Mucosa of descending colon (tissue), 3 donors: ENCODE results near the gene MDGA2. TPM values are rescaled to one million over a fixed set of nuclear protein-coding genes. Genes with fewer than 3 reads are reported as not detected.

ENCODE experiments used
- ATAC-seq: fragments of 200-7000 bp; cut with Tn5 transposase; one replicate; pipeline ENCODE4 v1.9.1; 2020; ENCODE audit warnings: mild to moderate bottlenecking, moderate library complexity
- DNase-seq, 3 donors: peaks; one replicate each; pipeline ENCODE4 v3.0.0-alpha.2; 2020
- H3K36me3 ChIP-seq: fragments of 200-600 bp; one replicate; pipeline ENCODE4 v1.8.0; 2021; ENCODE audit warnings: low read depth, mild to moderate bottlenecking
- H3K4me1 ChIP-seq: fragments of 200-600 bp; one replicate; pipeline ENCODE4 v1.8.0; 2021; ENCODE audit warnings: low read depth, mild to moderate bottlenecking
- H3K4me3 ChIP-seq: fragments of 200-600 bp; one replicate; pipeline ENCODE4 v1.8.0; 2021; ENCODE audit warnings: mild to moderate bottlenecking
- H3K9me3 ChIP-seq: fragments of 200-600 bp; one replicate; pipeline ENCODE4 v1.8.0; 2021; ENCODE audit warnings: mild to moderate bottlenecking
- CTCF ChIP-seq: fragments of 200-600 bp; IDR thresholded peaks from one replicate; pipeline ENCODE4 v1.8.0; 2022; ENCODE audit warnings: antibody characterized with exemption, mild to moderate bottlenecking
- intact Hi-C, 2 donors: fragments of 100-400 bp; cut with DNase I in 1 of 2; cut with micrococcal nuclease in 1 of 2; formaldehyde crosslinking; loops; one replicate each; pipeline versions ENCODE4 v1.11.0 to v1.11.1; 2022; cut with DNase I, micrococcal nuclease
- total RNA-seq, 3 donors: library from RNA; stranded (reverse); fragmentation: NEBNext Ultra II Directional in 2 of 3; extraction: Animal tissue kit (Norgen Biotek cat#: 25700) in 2 of 3; gene quantifications; one replicate each; pipeline versions ENCODE4 v1.2.1 to v1.2.4, GENCODE V29; 2021 to 2023
- donor health status: DM: no; HTN: no; CAD: no; lungs with moderate emphysema.
- donor health status: DM: no; HTN: no; CAD: no.
- donor health status: DM: no; HTN: yes; CAD: no.

MDGA2 gene
- total RNA-seq, 3 donors from 2014 or later: 0.35 TPM; not detected in 2

DNA sequence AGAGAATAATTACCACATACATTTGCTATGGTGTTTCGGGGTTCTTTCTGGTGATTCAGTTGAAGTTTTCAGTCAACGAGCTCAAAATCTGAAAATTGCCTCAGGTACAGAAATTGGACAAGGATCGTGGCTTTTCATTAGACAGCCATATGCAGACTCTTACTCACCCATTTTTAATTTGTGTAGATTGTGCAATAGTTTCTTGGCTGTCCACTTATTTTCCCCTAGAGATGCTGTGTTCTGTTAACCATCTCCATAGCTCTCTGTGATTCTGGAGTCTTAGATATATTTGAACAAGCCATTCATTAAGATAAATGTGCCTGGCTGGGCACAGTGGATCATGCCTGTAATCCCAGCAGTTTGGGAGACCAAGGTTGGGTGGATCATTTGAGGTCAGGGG lies 526.7 kb downstream of the MDGA2 start:
- TF ChIP-seq CTCF: no peak
- ATAC-seq: no peak
- intact Hi-C loops: no loop called here

DNA sequence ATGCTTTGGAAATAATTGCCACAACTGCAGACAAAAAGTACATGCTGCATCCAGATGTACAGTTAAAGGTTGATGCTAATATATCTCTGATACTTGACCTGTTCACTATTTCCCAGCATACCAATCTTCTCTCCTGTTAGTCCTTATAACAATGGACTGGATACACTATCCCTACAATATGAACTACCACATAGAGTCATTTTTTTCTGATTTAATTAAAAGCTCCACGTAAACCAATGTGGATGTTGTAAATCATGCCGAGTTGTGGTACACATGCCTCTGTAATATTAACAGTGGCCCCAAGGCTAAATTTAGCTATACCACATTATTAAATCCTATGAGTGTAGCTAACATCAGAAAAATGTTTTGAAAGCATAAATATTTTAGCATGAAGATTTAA lies 554.8 kb downstream of the MDGA2 start:
- intact Hi-C loops: no loop called here
- Histone ChIP-seq H3K4me3 (no peak overlapping the region), H3K36me3 (no peaks in the 10 kb centered on the region), H3K9me3 (no peaks in the 10 kb centered on the region), H3K4me1 (no peaks in the 10 kb centered on the region)
- no peak for DNase-seq
- no peak for TF ChIP-seq CTCF
- no peak for ATAC-seq

More for the DNA sequence above, 526.7 kb downstream of the MDGA2 start:
- no peak for DNase-seq
- no peaks in the 10 kb centered on the region for H3K9me3 ChIP-seq
- no peaks in the 10 kb centered on the region for H3K36me3 ChIP-seq
- H3K4me1 ChIP-seq: no peaks in the 10 kb centered on the region
- no peak overlapping the region for H3K4me3 ChIP-seq

- no peaks in the 10 kb centered on the region for H3K9me3 ChIP-seq
- H3K36me3 ChIP-seq: no peaks in the 10 kb centered on the region
- H3K4me1 ChIP-seq: no peaks in the 10 kb centered on the region
- no peak for TF ChIP-seq CTCF
- ATAC-seq (no peak), DNase-seq (no peak)
- H3K4me3 ChIP-seq: no peak overlapping the region
- intact Hi-C loops: no loop called here
These were observed 571.6 kb downstream of the MDGA2 start for GRCh38 chr14:47103771-47104170.

DNA sequence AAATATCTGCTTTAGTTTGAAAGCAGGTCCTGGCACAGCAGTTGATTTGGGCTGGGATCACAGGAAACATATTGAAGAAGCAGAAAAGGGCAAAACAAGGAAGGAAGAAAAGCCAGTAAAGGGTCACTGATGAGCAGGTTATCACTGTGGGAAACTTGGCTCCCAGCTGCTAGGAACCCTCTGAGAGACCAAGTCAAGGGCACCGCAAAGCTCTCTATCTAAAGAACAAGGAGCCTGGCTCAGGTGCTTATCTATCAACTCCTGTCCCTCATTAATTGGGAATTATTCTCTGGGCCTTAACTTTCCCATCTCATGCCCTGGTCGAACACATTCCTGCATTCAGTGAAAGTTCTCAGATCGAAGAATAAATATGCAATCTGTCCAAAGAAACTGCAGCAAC lies 572.9 kb downstream of the MDGA2 start:
- no peak for TF ChIP-seq CTCF
- Histone ChIP-seq H3K36me3 (no peaks in the 10 kb centered on the region), H3K4me1 (no peaks in the 10 kb centered on the region), H3K4me3 (no peak overlapping the region), H3K9me3 (no peaks in the 10 kb centered on the region)
- DNase-seq (no peak), ATAC-seq (no peak)
- intact Hi-C loops: no loop called here

- Histone ChIP-seq H3K4me3 (no peak overlapping the region), H3K4me1 (no peaks in the 10 kb centered on the region), H3K9me3 (no peaks in the 10 kb centered on the region), H3K36me3 (no peaks in the 10 kb centered on the region)
- ATAC-seq (no peak), DNase-seq (no peak)
- intact Hi-C loops: no loop called here
- TF ChIP-seq CTCF: no peak
These were observed 589.7 kb downstream of the MDGA2 start for GRCh38 chr14:47085678-47086077.

- ATAC-seq (no peak), DNase-seq (no peak)
- intact Hi-C loops: no loop called here
- no peak for TF ChIP-seq CTCF
- H3K36me3 ChIP-seq: no peaks in the 10 kb centered on the region
- H3K4me3 ChIP-seq: no peak overlapping the region
- no peaks in the 10 kb centered on the region for H3K9me3 ChIP-seq
- H3K4me1 ChIP-seq: no peaks in the 10 kb centered on the region
These were observed 610.1 kb downstream of the MDGA2 start for GRCh38 chr14:47065326-47065725.
